Skeletal muscle satellite cell (primary cell): ENCODE results near the gene SCN2A. TPM values are rescaled to one million over a fixed set of nuclear protein-coding genes. Genes with fewer than 3 reads are reported as not detected.

Experiments used
- H3K27me3 ChIP-seq: 2 replicates; pipeline ENCODE4 v1.7.0; 2013; ENCODE audit warnings: low read length; ENCODE audit not compliant: control insufficient read depth, insufficient read depth
- H3K36me3 ChIP-seq: 2 replicates; pipeline ENCODE4 v1.7.0; 2013; ENCODE audit warnings: mild to moderate bottlenecking, control low read depth, low read length; ENCODE audit not compliant: insufficient read depth
- H3K4me1 ChIP-seq: 2 replicates; pipeline ENCODE4 v1.7.0; 2013; ENCODE audit warnings: low read length; ENCODE audit not compliant: control insufficient read depth, insufficient read depth
- H3K4me2 ChIP-seq: 2 replicates; pipeline ENCODE4 v1.7.0; 2013; ENCODE audit warnings: mild to moderate bottlenecking, low read length
- H3K4me3 ChIP-seq: 2 replicates; pipeline ENCODE4 v1.7.0; 2013; ENCODE audit warnings: low read length
- H3K9ac ChIP-seq: 2 replicates; pipeline ENCODE4 v1.7.0; 2013; ENCODE audit warnings: mild to moderate bottlenecking, low read depth, low read length, moderate library complexity
- H3K9me3 ChIP-seq: replicated peaks from 2 replicates; pipeline ENCODE4 v1.7.0; 2013; ENCODE audit warnings: mild to moderate bottlenecking, control low read depth, low read length
- total RNA-seq: library from RNA; depleted of rRNA; stranded (reverse); fragments of >200 nt; gene quantifications from 2 replicates; pipeline ENCODE4 v1.2.3, GENCODE V29; 2012; rRNA removed

SCN2A gene
- 0.22 and 0.25 TPM in 2 replicates for total RNA-seq

- Histone ChIP-seq H3K9me3 (no peaks in the 10 kb centered on the region), H3K36me3 (no peaks in the 10 kb centered on the region)
Observed at GRCh38 chr2:165239230-165239629, at the start of gene SCN2A. Gene SCN2A (plus strand): TSS chr2:165239414. CDS start chr2:165295824, 56,410 bp downstream.

DNA sequence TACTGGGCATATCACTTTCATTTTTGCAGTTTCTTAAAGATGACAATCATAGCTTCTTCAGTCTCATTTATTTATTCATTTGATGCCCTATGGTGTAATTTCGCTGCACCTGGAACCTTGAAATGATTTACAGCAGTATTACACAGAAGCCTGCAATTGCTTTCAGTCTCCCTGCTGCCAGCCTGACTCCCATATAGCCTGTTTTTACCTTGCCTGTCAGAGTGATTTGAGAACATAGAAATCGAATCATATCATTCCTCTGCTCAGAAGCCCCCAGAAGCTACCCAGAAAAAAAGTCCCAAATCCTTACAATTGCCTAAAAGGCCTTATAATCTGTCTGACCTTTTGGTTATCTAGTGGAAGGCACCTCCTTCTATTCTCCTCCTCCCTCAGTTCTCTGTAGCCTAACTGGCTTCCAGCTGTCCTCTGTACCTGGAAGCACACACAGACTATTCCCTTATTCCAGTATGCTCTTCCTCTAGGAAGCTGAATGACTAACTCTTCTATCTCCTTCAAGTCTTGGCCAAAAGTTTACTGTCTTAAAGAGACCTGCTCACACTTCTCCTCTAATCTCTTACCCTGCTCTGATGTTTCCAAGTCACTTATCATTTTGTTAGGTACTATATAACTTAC, 48.0 kb upstream of the SCN2A start:
- no peak overlapping the region for H3K4me2 ChIP-seq
- no peaks in the 10 kb centered on the region for H3K36me3 ChIP-seq
- no peak overlapping the region for H3K9ac ChIP-seq
- no peak overlapping the region for H3K4me3 ChIP-seq
- no peaks in the 10 kb centered on the region for H3K4me1 ChIP-seq
- no peaks in the 10 kb centered on the region for H3K9me3 ChIP-seq
- H3K27me3 ChIP-seq = no peaks in the 10 kb centered on the region

More at GRCh38 chr2:165239230-165239629, at the start of gene SCN2A:
- H3K4me2 ChIP-seq = no peak within 1 kb of the TSS
- H3K4me1 ChIP-seq = no peaks in the 10 kb centered on the region
- H3K27me3 ChIP-seq = no peaks in the 10 kb centered on the region
- no peak within 1 kb of the TSS for H3K9ac ChIP-seq
- no peak within 1 kb of the TSS for H3K4me3 ChIP-seq

GRCh38 chr2:165192729-165193128, 46.5 kb upstream of the SCN2A start:
- H3K4me2 ChIP-seq = no peak overlapping the region
- no peak overlapping the region for H3K9ac ChIP-seq
- no peaks in the 10 kb centered on the region for H3K4me1 ChIP-seq

GRCh38 chr2:165193178-165193777, 45.9 kb upstream of the SCN2A start:
- Histone ChIP-seq H3K27me3 (no peaks in the 10 kb centered on the region), H3K4me2 (no peak overlapping the region), H3K9me3 (no peaks in the 10 kb centered on the region), H3K4me3 (no peak overlapping the region), H3K36me3 (no peaks in the 10 kb centered on the region), H3K9ac (no peak overlapping the region), H3K4me1 (no peaks in the 10 kb centered on the region)

More at GRCh38 chr2:165192729-165193128, 46.5 kb upstream of the SCN2A start:
- Histone ChIP-seq H3K9me3 (no peaks in the 10 kb centered on the region), H3K4me3 (no peak overlapping the region), H3K36me3 (no peaks in the 10 kb centered on the region), H3K27me3 (no peaks in the 10 kb centered on the region)

GRCh38 chr2:165196411-165196810, 42.8 kb upstream of the SCN2A start:
- Histone ChIP-seq H3K27me3 (no peaks in the 10 kb centered on the region), H3K9ac (no peak overlapping the region), H3K4me2 (no peak overlapping the region), H3K36me3 (no peaks in the 10 kb centered on the region), H3K4me1 (no peaks in the 10 kb centered on the region), H3K9me3 (no peaks in the 10 kb centered on the region), H3K4me3 (no peak overlapping the region)

DNA sequence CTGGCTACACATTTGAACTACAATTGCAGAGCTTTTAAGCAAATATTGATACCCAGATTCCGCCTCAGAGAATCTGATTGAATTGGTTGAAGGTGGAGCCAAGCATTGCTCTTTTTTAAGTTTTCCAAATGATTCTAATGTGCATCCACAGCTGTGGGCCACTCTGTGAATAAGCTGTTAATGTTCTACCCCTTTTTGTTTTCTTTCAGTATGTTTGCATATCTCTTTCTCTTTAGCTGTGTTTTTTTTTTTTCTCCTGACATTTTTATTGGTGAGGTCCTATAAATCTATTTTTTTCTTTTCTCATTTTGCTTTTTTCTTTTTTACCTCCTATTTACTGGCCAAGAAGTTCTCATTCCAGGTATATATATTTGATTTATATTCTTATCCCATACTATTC, 41.9 kb upstream of the SCN2A start:
- H3K9me3 ChIP-seq = no peaks in the 10 kb centered on the region
- no peak overlapping the region for H3K9ac ChIP-seq
- H3K4me1 ChIP-seq = no peaks in the 10 kb centered on the region
- no peak overlapping the region for H3K4me2 ChIP-seq
- no peak overlapping the region for H3K4me3 ChIP-seq
- no peaks in the 10 kb centered on the region for H3K36me3 ChIP-seq
- no peaks in the 10 kb centered on the region for H3K27me3 ChIP-seq

- Histone ChIP-seq H3K9ac (no peak overlapping the region), H3K36me3 (no peaks in the 10 kb centered on the region), H3K4me1 (peaks cover under 1% of the 10 kb centered on the region), H3K27me3 (no peaks in the 10 kb centered on the region), H3K4me3 (no peak overlapping the region), H3K9me3 (no peaks in the 10 kb centered on the region), H3K4me2 (no peak overlapping the region)
Observed at GRCh38 chr2:165198181-165198580, 41.0 kb upstream of the SCN2A start.

- Histone ChIP-seq H3K9ac (no peak overlapping the region), H3K27me3 (no peaks in the 10 kb centered on the region), H3K4me1 (peaks cover 6% of the 10 kb centered on the region), H3K9me3 (no peaks in the 10 kb centered on the region), H3K4me2 (no peak overlapping the region), H3K4me3 (no peak overlapping the region), H3K36me3 (no peaks in the 10 kb centered on the region)
Observed at GRCh38 chr2:165202239-165202638, 37.0 kb upstream of the SCN2A start.

- no peak within 1 kb of the TSS for H3K9ac ChIP-seq
- no peaks in the 10 kb centered on the region for H3K27me3 ChIP-seq
- H3K36me3 ChIP-seq = no peaks in the 10 kb centered on the region
- H3K9me3 ChIP-seq = no peaks in the 10 kb centered on the region
- H3K4me3 ChIP-seq = peak within 1 kb of the TSS; percentile 49
- H3K4me2 ChIP-seq = peak within 1 kb of the TSS; percentile 52
- H3K4me1 ChIP-seq = peaks cover 6% of the 10 kb centered on the region
Observed at GRCh38 chr2:165203689-165204559, 35.3 kb upstream of the SCN2A start, which contains the start of gene SCN3A. Gene SCN3A (minus strand): TSS chr2:165204050. CDS start chr2:165176394, 27,656 bp downstream.

DNA sequence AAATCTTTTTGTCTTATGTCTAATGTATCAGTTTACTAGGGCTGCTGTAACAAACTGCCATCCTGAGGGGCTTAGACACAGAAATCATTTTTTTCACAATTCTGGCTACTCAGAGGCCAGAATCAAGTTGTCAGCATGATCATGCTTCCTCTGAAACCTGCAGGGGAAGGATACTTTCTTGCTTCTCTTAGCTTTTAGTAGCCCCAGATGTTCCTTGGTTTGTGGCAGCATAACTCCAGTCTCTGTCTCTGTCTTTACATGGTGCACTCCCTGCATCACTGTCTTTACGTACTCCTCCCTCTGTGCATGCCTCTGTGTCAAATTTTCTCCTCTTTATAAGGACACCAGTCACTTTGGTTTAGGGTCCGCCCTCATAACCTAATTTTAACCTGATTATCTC, 33.3 kb upstream of the SCN2A start:
- Histone ChIP-seq H3K4me3 (no peak overlapping the region), H3K9me3 (no peaks in the 10 kb centered on the region), H3K4me2 (no peak overlapping the region), H3K4me1 (peaks cover 6% of the 10 kb centered on the region), H3K9ac (no peak overlapping the region), H3K36me3 (no peaks in the 10 kb centered on the region), H3K27me3 (no peaks in the 10 kb centered on the region)

- Histone ChIP-seq H3K9me3 (no peaks in the 10 kb centered on the region), H3K27me3 (no peaks in the 10 kb centered on the region), H3K4me1 (peaks cover 6% of the 10 kb centered on the region), H3K4me3 (no peak overlapping the region), H3K9ac (no peak overlapping the region), H3K4me2 (no peak overlapping the region), H3K36me3 (no peaks in the 10 kb centered on the region)
Observed at GRCh38 chr2:165208094-165208493, 31.1 kb upstream of the SCN2A start.
